HEK293 (cell line): ENCODE measurements around the gene RGS14.
A peak's percentile ranks its signal among the peaks of the same experiment; 100 is the strongest.

Experiments used
- CTCF ChIA-PET: fragments of 350-600 bp; formaldehyde crosslinking; extraction: SDS; loops from one replicate; lab custom pipeline; 2021; ENCODE audit warnings: antibody characterized with exemption; lab: Yijun Ruan, JAX
- POLR2A ChIA-PET: fragments of 300-600 bp; formaldehyde crosslinking; extraction: SDS; loops from one replicate; lab custom pipeline; 2020; ENCODE audit warnings: antibody characterized with exemption, inconsistent platforms; lab: Yijun Ruan, JAX
- H3K27ac ChIP-seq: fragments of 200-500 bp; sonication (Bioruptor generic); 2 replicates; pipeline ENCODE4 v1.5.1; 2014; ENCODE audit warnings: low read depth, low read length, control low read depth, inconsistent platforms; ENCODE audit errors: extremely low read depth
- H3K36me3 ChIP-seq, 2 experiments: fragments of 200-500 bp in 1 of 2; sonication (Bioruptor generic) in 1 of 2; 1 replicate in 1 of 2; 2 replicates in 1 of 2; pipeline ENCODE4 v1.5.1; 2014 to 2017; ENCODE audit warnings: inconsistent platforms in 2 of 2, low read length in 2 of 2; ENCODE audit not compliant: control insufficient read depth in 2 of 2, insufficient read depth in 1 of 2
- H3K4me1 ChIP-seq: fragments of 200-500 bp; sonication (Bioruptor generic); 2 replicates; pipeline ENCODE4 v1.5.1; 2014; ENCODE audit warnings: mild to moderate bottlenecking, low read length, inconsistent platforms; ENCODE audit not compliant: control insufficient read depth, insufficient read depth
- H3K4me3 ChIP-seq: 2 replicates; pipeline ENCODE4 v1.5.1; 2011; ENCODE audit warnings: low read depth, mild to moderate bottlenecking, control low read depth, low read length, moderate library complexity
- H3K9me3 ChIP-seq: fragments of 200-500 bp; sonication (Bioruptor generic); 2 replicates; pipeline ENCODE4 v1.5.1; 2014; ENCODE audit warnings: low read depth, low read length, inconsistent platforms; ENCODE audit not compliant: control insufficient read depth, insufficient read depth
- GLIS1 ChIP-seq: fragments of 450-650 bp; formaldehyde crosslinking; IDR thresholded peaks from 2 replicates; pipeline ENCODE4 v1.5.1; 2016; ENCODE audit warnings: missing biosample characterization, missing genetic modification characterization
- IKZF3 ChIP-seq: fragments of 450-650 bp; IDR thresholded peaks from 2 replicates; pipeline ENCODE4 v1.5.0; 2018; ENCODE audit warnings: missing biosample characterization, mild to moderate bottlenecking, missing genetic modification characterization, moderate library complexity
- SCRT2 ChIP-seq: fragments of 450-650 bp; formaldehyde crosslinking; IDR thresholded peaks from 2 replicates; pipeline ENCODE4 v1.5.1; 2016; ENCODE audit warnings: missing biosample characterization, missing genetic modification characterization
- SETDB1 ChIP-seq: IDR thresholded peaks from one replicate; pipeline ENCODE4 v1.6.1; 2017; ENCODE audit warnings: mild to moderate bottlenecking, low read length, moderate library complexity, mixed read lengths; ENCODE audit not compliant: insufficient read length
- SP2 ChIP-seq: fragments of 450-650 bp; formaldehyde crosslinking; IDR thresholded peaks from 2 replicates; pipeline ENCODE4 v1.5.1; 2016; ENCODE audit warnings: missing biosample characterization, missing genetic modification characterization
- TCF7L2 ChIP-seq: IDR thresholded peaks from 2 replicates; pipeline ENCODE4 v1.6.1; 2011; ENCODE audit warnings: low read depth, mild to moderate bottlenecking, inconsistent platforms, low read length, moderate library complexity, borderline replicate concordance
- YY1 ChIP-seq: fragments of 450-650 bp; formaldehyde crosslinking; IDR thresholded peaks from 2 replicates; pipeline ENCODE4 v1.5.1; 2018; ENCODE audit warnings: missing biosample characterization, missing genetic modification characterization
- ZBTB1 ChIP-seq: fragments of 450-650 bp; formaldehyde crosslinking; IDR thresholded peaks from 2 replicates; pipeline ENCODE4 v1.5.1; 2016; ENCODE audit warnings: missing biosample characterization, missing genetic modification characterization
- ZFP41 ChIP-seq: fragments of 450-650 bp; formaldehyde crosslinking; IDR thresholded peaks from 2 replicates; pipeline ENCODE4 v1.5.1; 2016; ENCODE audit warnings: missing biosample characterization, missing genetic modification characterization, borderline replicate concordance
- ZIC2 ChIP-seq: fragments of 450-650 bp; formaldehyde crosslinking; IDR thresholded peaks from 2 replicates; pipeline ENCODE4 v1.5.1; 2016; ENCODE audit warnings: missing biosample characterization, missing genetic modification characterization
- ZNF175 ChIP-seq: fragments of 450-650 bp; formaldehyde crosslinking; IDR thresholded peaks from 2 replicates; pipeline ENCODE4 v1.5.1; 2016; ENCODE audit warnings: missing biosample characterization, missing genetic modification characterization
- ZNF223 ChIP-seq: fragments of 450-650 bp; formaldehyde crosslinking; IDR thresholded peaks from 2 replicates; pipeline ENCODE4 v1.5.1; 2016; ENCODE audit warnings: missing biosample characterization, missing genetic modification characterization
- ZNF266 ChIP-seq: fragments of 450-650 bp; formaldehyde crosslinking; IDR thresholded peaks from 2 replicates; pipeline ENCODE4 v1.5.1; 2016; ENCODE audit warnings: missing biosample characterization, missing genetic modification characterization, low read depth
- ZNF341 ChIP-seq: fragments of 450-650 bp; formaldehyde crosslinking; IDR thresholded peaks from 2 replicates; pipeline ENCODE4; 2016; ENCODE audit warnings: low read depth, missing biosample characterization, missing genetic modification characterization
- ZNF623 ChIP-seq: fragments of 450-650 bp; formaldehyde crosslinking; IDR thresholded peaks from 2 replicates; pipeline ENCODE4 v1.5.1; 2016; ENCODE audit warnings: missing biosample characterization, missing genetic modification characterization
- ZNF658 ChIP-seq: fragments of 450-650 bp; formaldehyde crosslinking; IDR thresholded peaks from 2 replicates; pipeline ENCODE4; 2016; ENCODE audit warnings: missing biosample characterization, missing genetic modification characterization
- ZNF792 ChIP-seq: fragments of 450-650 bp; formaldehyde crosslinking; IDR thresholded peaks from 2 replicates; pipeline ENCODE4 v1.5.1; 2016; ENCODE audit warnings: missing biosample characterization, missing genetic modification characterization
- ZXDB ChIP-seq: fragments of 450-650 bp; formaldehyde crosslinking; IDR thresholded peaks from 2 replicates; pipeline ENCODE4 v1.5.1; 2016; ENCODE audit warnings: missing biosample characterization, missing genetic modification characterization
- TF ChIP-seq, protein P1 (sequence below): fragments of 450-650 bp; formaldehyde crosslinking; IDR thresholded peaks from 2 replicates; pipeline ENCODE4 v1.5.1; 2017; ENCODE audit warnings: missing biosample characterization, missing genetic modification characterization
- TF ChIP-seq, protein P2 (sequence below): fragments of 450-650 bp; formaldehyde crosslinking; IDR thresholded peaks from 2 replicates; pipeline ENCODE4 v1.5.0; 2017; ENCODE audit warnings: missing biosample characterization, missing genetic modification characterization, borderline replicate concordance
- TF ChIP-seq, protein P3 (sequence below): fragments of 450-650 bp; formaldehyde crosslinking; IDR thresholded peaks from 2 replicates; pipeline ENCODE4 v1.5.1; 2016; ENCODE audit warnings: missing biosample characterization, missing genetic modification characterization

The RGS14 gene

DNA sequence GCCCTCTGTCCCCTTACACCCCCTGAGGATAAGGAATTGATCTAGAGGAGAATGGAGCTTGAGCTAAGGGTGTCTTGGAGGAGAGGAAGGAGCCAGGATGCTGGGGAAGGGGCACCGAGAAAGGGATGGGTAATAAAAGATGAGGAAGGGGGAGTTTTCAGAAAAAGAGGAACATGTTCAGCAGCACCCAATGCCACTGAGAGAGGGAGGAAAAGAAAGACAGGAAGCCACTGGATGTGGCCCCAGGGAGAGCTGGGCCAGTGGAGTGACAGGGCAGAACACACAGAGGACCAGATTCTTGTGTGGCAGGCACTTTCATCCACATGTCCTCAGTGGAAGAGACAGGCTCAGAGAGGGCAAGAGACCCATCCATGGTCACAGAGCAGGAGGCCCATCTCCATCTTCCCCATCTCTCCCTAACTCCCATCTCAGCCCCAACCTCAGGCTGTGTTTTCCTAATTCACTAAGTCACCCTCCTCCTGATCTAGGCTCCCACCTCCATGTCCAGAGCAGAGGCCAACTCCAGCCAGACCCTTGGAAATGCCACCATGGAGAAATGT, 35.6 kb downstream of the RGS14 start (continued):
- no peak for TF ChIP-seq ZNF266

DNA sequence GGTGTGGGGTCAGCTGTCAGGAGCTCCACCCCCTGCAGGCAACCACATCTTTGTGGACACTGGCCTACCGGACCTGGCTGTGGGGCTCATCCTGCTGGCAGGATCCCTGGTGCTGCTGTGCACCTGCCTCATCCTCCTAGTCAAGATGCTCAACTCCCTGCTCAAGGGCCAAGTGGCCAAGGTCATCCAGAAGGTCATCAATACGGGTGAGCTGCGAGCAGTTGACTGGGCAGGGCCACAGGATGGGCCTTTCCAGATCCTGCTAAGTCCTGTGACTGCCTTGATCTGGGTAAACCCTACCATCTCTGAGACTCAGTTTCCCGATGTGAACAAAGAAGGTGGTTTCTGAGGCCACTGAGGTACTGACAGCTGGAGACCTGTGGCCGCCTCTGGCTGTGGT, 36.3 kb downstream of the RGS14 start:
- TF ChIP-seq ZNF792 (tag by site-specific recombination) (no peak), SP2 (tag by site-specific recombination) (no peak), TCF7L2 (no peak), YY1 (tag by site-specific recombination) (no peak), ZXDB (no peak), ZNF623 (tag by site-specific recombination) (no peak), SETDB1 (no peak), ZNF266 (no peak), ZNF658 (tag by site-specific recombination) (no peak), SCRT2 (tag by site-specific recombination) (no peak), ZNF175 (tag by site-specific recombination) (no peak), ZBTB1 (tag by site-specific recombination) (no peak), ZNF223 (tag by site-specific recombination) (no peak), ZNF341 (tag by site-specific recombination) (no peak)
- TF ChIP-seq, protein P1, sequence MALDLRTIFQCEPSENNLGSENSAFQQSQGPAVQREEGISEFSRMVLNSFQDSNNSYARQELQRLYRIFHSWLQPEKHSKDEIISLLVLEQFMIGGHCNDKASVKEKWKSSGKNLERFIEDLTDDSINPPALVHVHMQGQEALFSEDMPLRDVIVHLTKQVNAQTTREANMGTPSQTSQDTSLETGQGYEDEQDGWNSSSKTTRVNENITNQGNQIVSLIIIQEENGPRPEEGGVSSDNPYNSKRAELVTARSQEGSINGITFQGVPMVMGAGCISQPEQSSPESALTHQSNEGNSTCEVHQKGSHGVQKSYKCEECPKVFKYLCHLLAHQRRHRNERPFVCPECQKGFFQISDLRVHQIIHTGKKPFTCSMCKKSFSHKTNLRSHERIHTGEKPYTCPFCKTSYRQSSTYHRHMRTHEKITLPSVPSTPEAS (tag by site-specific recombination) = no peak
- TF ChIP-seq, protein P2, sequence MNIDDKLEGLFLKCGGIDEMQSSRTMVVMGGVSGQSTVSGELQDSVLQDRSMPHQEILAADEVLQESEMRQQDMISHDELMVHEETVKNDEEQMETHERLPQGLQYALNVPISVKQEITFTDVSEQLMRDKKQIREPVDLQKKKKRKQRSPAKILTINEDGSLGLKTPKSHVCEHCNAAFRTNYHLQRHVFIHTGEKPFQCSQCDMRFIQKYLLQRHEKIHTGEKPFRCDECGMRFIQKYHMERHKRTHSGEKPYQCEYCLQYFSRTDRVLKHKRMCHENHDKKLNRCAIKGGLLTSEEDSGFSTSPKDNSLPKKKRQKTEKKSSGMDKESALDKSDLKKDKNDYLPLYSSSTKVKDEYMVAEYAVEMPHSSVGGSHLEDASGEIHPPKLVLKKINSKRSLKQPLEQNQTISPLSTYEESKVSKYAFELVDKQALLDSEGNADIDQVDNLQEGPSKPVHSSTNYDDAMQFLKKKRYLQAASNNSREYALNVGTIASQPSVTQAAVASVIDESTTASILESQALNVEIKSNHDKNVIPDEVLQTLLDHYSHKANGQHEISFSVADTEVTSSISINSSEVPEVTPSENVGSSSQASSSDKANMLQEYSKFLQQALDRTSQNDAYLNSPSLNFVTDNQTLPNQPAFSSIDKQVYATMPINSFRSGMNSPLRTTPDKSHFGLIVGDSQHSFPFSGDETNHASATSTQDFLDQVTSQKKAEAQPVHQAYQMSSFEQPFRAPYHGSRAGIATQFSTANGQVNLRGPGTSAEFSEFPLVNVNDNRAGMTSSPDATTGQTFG = no peak
- TF ChIP-seq, protein P3, sequence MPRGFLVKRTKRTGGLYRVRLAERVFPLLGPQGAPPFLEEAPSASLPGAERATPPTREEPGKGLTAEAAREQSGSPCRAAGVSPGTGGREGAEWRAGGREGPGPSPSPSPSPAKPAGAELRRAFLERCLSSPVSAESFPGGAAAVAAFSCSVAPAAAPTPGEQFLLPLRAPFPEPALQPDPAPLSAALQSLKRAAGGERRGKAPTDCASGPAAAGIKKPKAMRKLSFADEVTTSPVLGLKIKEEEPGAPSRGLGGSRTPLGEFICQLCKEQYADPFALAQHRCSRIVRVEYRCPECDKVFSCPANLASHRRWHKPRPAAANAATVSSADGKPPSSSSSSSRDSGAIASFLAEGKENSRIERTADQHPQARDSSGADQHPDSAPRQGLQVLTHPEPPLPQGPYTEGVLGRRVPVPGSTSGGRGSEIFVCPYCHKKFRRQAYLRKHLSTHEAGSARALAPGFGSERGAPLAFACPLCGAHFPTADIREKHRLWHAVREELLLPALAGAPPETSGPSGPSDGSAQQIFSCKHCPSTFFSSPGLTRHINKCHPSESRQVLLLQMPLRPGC = no peak
- H3K9me3 ChIP-seq = no peaks in the 10 kb centered on the region
- H3K4me3 ChIP-seq = no peak overlapping the region
- no peaks in the 10 kb centered on the region for H3K4me1 ChIP-seq
- H3K27ac ChIP-seq = no peak overlapping the region
- no peaks in the 10 kb centered on the region for H3K36me3 ChIP-seq
- POLR2A ChIA-PET = interaction anchor here (4.4 kb wide), 1 partner anchor 9 kb away, joined by 20 read pairs; no protein-coding TSS in a partner anchor
- CTCF ChIA-PET = interaction anchor here (0.6 to 6.8 kb wide), 6 partner anchors 10 to 282 kb away, joined by 3 to 88 read pairs (median 10); no protein-coding TSS in a partner anchor

DNA sequence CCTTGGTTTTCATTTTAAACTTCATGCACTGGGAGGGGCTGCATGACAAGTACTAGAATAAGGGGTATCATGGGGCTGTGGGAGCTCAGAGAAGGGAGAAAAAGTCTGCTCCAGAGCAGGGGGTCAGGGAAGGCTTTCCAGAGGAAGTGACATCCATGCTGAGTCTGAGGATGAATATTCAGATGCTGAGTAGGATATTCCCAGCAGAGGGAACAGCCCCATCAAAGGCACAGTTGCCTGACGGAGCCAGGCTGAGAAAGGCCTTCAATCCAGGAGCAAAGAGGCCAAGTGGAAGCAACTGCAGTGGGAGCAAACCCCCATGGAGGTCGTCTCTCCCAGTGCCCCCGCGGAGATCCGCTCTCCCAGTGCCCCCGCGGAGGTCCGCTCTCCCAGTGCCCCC, 38.4 kb downstream of the RGS14 start:
- no peak overlapping the region for H3K4me3 ChIP-seq
- peak; percentile 26; the same call in 1 of the 2 replicates for TF ChIP-seq GLIS1 (tag by site-specific recombination)
- no peak for TF ChIP-seq SP2 (tag by site-specific recombination)
- 0 out of 2 replicates have a peak, but pooled peaks have one; percentile 23 for TF ChIP-seq ZIC2
- no peak for TF ChIP-seq ZFP41
- 0 out of 2 replicates have a peak, but pooled peaks have one; percentile 14 for TF ChIP-seq IKZF3
- POLR2A ChIA-PET = no interaction called here
- no peaks in the 10 kb centered on the region for H3K4me1 ChIP-seq
- H3K36me3 ChIP-seq = no peaks in the 10 kb centered on the region
- H3K9me3 ChIP-seq = no peaks in the 10 kb centered on the region
- CTCF ChIA-PET = interaction anchor here (0.6 kb wide), 1 partner anchor 94 kb away, joined by 5 read pairs; no protein-coding TSS in a partner anchor
- H3K27ac ChIP-seq = no peak overlapping the region
